A204.1 (cell line): ENCODE results near the gene FAM186B.
A peak's percentile ranks its signal among the peaks of the same experiment; 100 is the strongest.
"Not testable (repeated sequence)": the region's sequence is repeated elsewhere in the genome, so short reads cannot be mapped to it uniquely, and the experiment has no call there.

ENCODE experiments used
- FAIRE-seq: peaks from 2 replicates; lab custom pipeline; 2012; peaks lifted over from hg19 to GRCh38; lab: Jason Lieb, UNC

FAM186B gene

GRCh38 chr12:49605539-49605938 lies at the start of gene FAM186B:
Gene FAM186B, minus strand, starts transcription at chr12:49605639. Its CDS starts 162 bp downstream, at chr12:49605477.
- FAIRE-seq = not testable (repeated sequence)

GRCh38 chr12:49654715-49655114 lies 49.3 kb upstream of the FAM186B start:
- FAIRE-seq = no peak

- FAIRE-seq = no peak
Measured at GRCh38 chr12:49652921-49653520, 47.6 kb upstream of the FAM186B start.

GRCh38 chr12:49651855-49652254 lies 46.4 kb upstream of the FAM186B start:
- FAIRE-seq = no peak

GRCh38 chr12:49649892-49650291 lies 44.5 kb upstream of the FAM186B start:
- no peak for FAIRE-seq

GRCh38 chr12:49649445-49649844 lies 44.0 kb upstream of the FAM186B start:
- FAIRE-seq = no peak

- FAIRE-seq = no peak
Measured at GRCh38 chr12:49648712-49649003, 43.2 kb upstream of the FAM186B start.

GRCh38 chr12:49647827-49648711 lies 42.6 kb upstream of the FAM186B start:
- no peak for FAIRE-seq

GRCh38 chr12:49646871-49647654 lies 41.6 kb upstream of the FAM186B start:
- no peak for FAIRE-seq

- no peak for FAIRE-seq
Measured at GRCh38 chr12:49646331-49646830, 40.9 kb upstream of the FAM186B start.

GRCh38 chr12:49645146-49646039 lies 40.0 kb upstream of the FAM186B start:
- FAIRE-seq = no peak

- peak; percentile 44 for FAIRE-seq
Measured at GRCh38 chr12:49644620-49644994, 39.2 kb upstream of the FAM186B start.

GRCh38 chr12:49643961-49644619 lies 38.7 kb upstream of the FAM186B start:
- FAIRE-seq = no peak

- FAIRE-seq = no peak
Measured at GRCh38 chr12:49643135-49643534, 37.7 kb upstream of the FAM186B start.

- no peak for FAIRE-seq
Measured at GRCh38 chr12:49642370-49642802, 36.9 kb upstream of the FAM186B start.

- no peak for FAIRE-seq
Measured at GRCh38 chr12:49641748-49642369, 36.4 kb upstream of the FAM186B start.

- FAIRE-seq = no peak
Measured at GRCh38 chr12:49636979-49637755, 31.7 kb upstream of the FAM186B start.

GRCh38 chr12:49636574-49636973 lies 31.1 kb upstream of the FAM186B start:
- FAIRE-seq = no peak

- FAIRE-seq = no peak
Measured at GRCh38 chr12:49635656-49636055, 30.2 kb upstream of the FAM186B start.

- no peak for FAIRE-seq
Measured at GRCh38 chr12:49635036-49635435, 29.6 kb upstream of the FAM186B start.
